Heart right ventricle (tissue), 16 donors: ENCODE measurements around the gene LILRB5. TPM values are rescaled to one million over a fixed set of nuclear protein-coding genes. Genes with fewer than 3 reads are reported as not detected.
"Not testable (repeated sequence)": the region's sequence is repeated elsewhere in the genome, so short reads cannot be mapped to it uniquely, and the experiment has no call there.

Experiments
- ATAC-seq, 8 donors: fragments of 200-7000 bp; cut with Tn5 transposase; one replicate each; pipeline ENCODE4 v1.9.1; 2020; ENCODE audit warnings: mild to moderate bottlenecking in 8 of 8, moderate library complexity in 8 of 8, moderate number of reproducible peaks in 1 of 8
- DNase-seq, 2 donors: peaks; one replicate each; pipeline ENCODE4 v3.0.0-alpha.2; 2020
- H3K27ac ChIP-seq, 10 donors: fragments of 200-600 bp; sonication (generic) in 2 of 10; one replicate each; pipeline versions ENCODE4 v1.5.0 to v1.8.0; 2020 to 2022; ENCODE audit warnings: mild to moderate bottlenecking in 3 of 10
- H3K27me3 ChIP-seq, 7 donors: fragments of 200-600 bp; one replicate each; pipeline ENCODE4 v1.8.0; 2021 to 2022; ENCODE audit warnings: mild to moderate bottlenecking in 2 of 7
- H3K36me3 ChIP-seq, 9 donors: fragments of 200-600 bp; sonication (generic) in 1 of 9; one replicate each; pipeline versions ENCODE4 v1.5.0 to v1.8.0; 2020 to 2022; ENCODE audit warnings: mild to moderate bottlenecking in 2 of 9
- H3K4me1 ChIP-seq, 9 donors: fragments of 200-600 bp; sonication (generic) in 1 of 9; one replicate each; pipeline versions ENCODE4 v1.5.0 to v1.8.0; 2020 to 2022; ENCODE audit warnings: mild to moderate bottlenecking in 4 of 9
- H3K4me3 ChIP-seq, 10 donors: fragments of 200-600 bp; sonication (generic) in 2 of 10; one replicate each; pipeline versions ENCODE4 v1.5.0 to v1.8.0; 2020 to 2022; ENCODE audit warnings: mild to moderate bottlenecking in 7 of 10, moderate library complexity in 2 of 10
- H3K9me3 ChIP-seq, 11 donors: fragments of 200-600 bp in 10 of 11; sonication (generic) in 2 of 11; one replicate each; pipeline versions ENCODE4 v1.5.0 to v1.8.0; 2013 to 2022; ENCODE audit warnings: mild to moderate bottlenecking in 2 of 11, control low read depth in 1 of 11, moderate library complexity in 1 of 11
- CTCF ChIP-seq, 9 donors: fragments of 200-600 bp; sonication (generic) in 2 of 9; IDR thresholded peaks; one replicate each; pipeline versions ENCODE4 v1.5.0 to v1.8.0; 2021 to 2022; ENCODE audit warnings: antibody characterized with exemption in 9 of 9, mild to moderate bottlenecking in 5 of 9, moderate library complexity in 1 of 9
- WGBS, 2 donors: extraction: QIAGEN DNeasy Blood & Tissue Kit; methylation state at CpG; one replicate each; pipeline ENCODE4 v1.1.7; 2013; ENCODE audit warnings: inconsistent platforms in 1 of 2; 5-methylcytosine and 5-hydroxymethylcytosine counted together
- intact Hi-C, 10 donors: fragments of 100-400 bp; cut with DNase I; formaldehyde crosslinking; loops; one replicate each; pipeline versions ENCODE4 v1.11.1 to v1.14.2; 2022
- polyA plus RNA-seq, 2 donors: library from polyadenylated mRNA; stranded (reverse); fragments of 200-250 nt; gene quantifications; one replicate each; pipeline ENCODE4 v1.2.3, GENCODE V29; 2013
- total RNA-seq, 10 donors: library from RNA; stranded (reverse); fragmentation: NEBNext Ultra II Directional in 3 of 10; extraction: Animal tissue kit (Norgen Biotek cat#: 25700) in 3 of 10; gene quantifications; one replicate each; pipeline versions ENCODE4 v1.2.1 to v1.2.4, GENCODE V29; 2021 to 2023
- donor health status: Arrhythmogenic right ventricular cardiomyopathy.
- donor health status: ischemic (EF 13 %, LVEDD 7.1; RV severe dilation, severe dysfunction).
- donor health status: healthy with polysubstance abuse.
- donor health status: DM: no; HTN: yes; CAD: no.
- donor health status: DM: no; HTN: no; CAD: no.
- donor health status: ischemic (EF 25% LVEDD 6.9; RV normal size, moderate dysfunction).
- donor health status: ischemic (EF 25% LVEDD 5.7; RV mildly dilated, moderate dysfunction).
- donor health status: healthy.
- donor health status: DM: yes; HTN: yes; CAD: no.
- donor health status: Ischemic cardiomyopathy.
- donor health status: ischemic (EF 35%, LVEDD 5.7; RV mildly dilated, moderate dysfunction).
- donor health status: nonischemic (EF 11% LVEDD 7.7; RV severe dilation, severe dysfunction).
- donor health status: DM: yes; HTN: yes; CAD: no.
- donor health status: PGD.
- donor health status: ischemic (EF 29% LVEDD 5.4; RV normal size, mild dysfunction).
- donor health status: nonischemic (EF 23%, LVEDD 6.1; RV moderate dilation, normal function).

LILRB5 gene
- total and polyA plus RNA-seq, 12 donors, result 1.6 to 10.6 (median 3.2) TPM

GRCh38 chr19:54233941-54234340 is 23.1 kb downstream of the LILRB5 start:
- Histone ChIP-seq H3K27ac (no peak overlapping the region), H3K9me3 (peaks cover 0 to 10% (median 0%) of the 10 kb centered on the region in 11 donors), H3K27me3 (peaks cover 0 to 64% (median 26%) of the 10 kb centered on the region in 7 donors), H3K4me1 (peaks cover 0 to 5% (median 0%) of the 10 kb centered on the region in 9 donors), H3K4me3 (no peak overlapping the region), H3K36me3 (peaks cover 0 to 7% (median 0%) of the 10 kb centered on the region in 9 donors)
- DNase-seq (no peak), ATAC-seq (no peak)
- WGBS, 2 donors, result 58 to 83% methylated on average over 5 of the region's 5 CpGs
- intact Hi-C loops, result loop anchor here in 3 of 10 donors (5.0 kb wide), 2 partner anchors 62 to 67 kb away; partner anchors contain the start of gene TMC4 (in 1 of the 3)
- no peak for TF ChIP-seq CTCF (IDR thresholded peaks at IDR 0.05)

- no peak overlapping the region for H3K4me3 ChIP-seq
- H3K4me1 ChIP-seq, result peaks cover 0 to 5% (median 0%) of the 10 kb centered on the region in 9 donors
- DNase-seq (peak; percentile 87), ATAC-seq (peak; percentile 87 to 98 (median 94))
- TF ChIP-seq CTCF (IDR thresholded peaks at IDR 0.05), result peak; percentile 83 to 99 (median 92)
- WGBS, 2 donors, result 17 to 20% methylated on average over 21 of the region's 21 CpGs
- no peak overlapping the region for H3K27ac ChIP-seq
- H3K9me3 ChIP-seq, result peaks cover 0 to 14% (median 0%) of the 10 kb centered on the region in 11 donors
- H3K27me3 ChIP-seq, result peaks cover 3 to 68% (median 27%) of the 10 kb centered on the region in 7 donors
- intact Hi-C loops, result loop anchor here (1.0 to 5.0 kb wide), 5 partner anchors 59 to 64 kb away; partner anchors contain the start of gene TMC4 (in 1 of the 10)
- no peaks in the 10 kb centered on the region for H3K36me3 ChIP-seq
These were observed 25.8 kb downstream of the LILRB5 start for GRCh38 chr19:54231077-54231931.

GRCh38 chr19:54230031-54230430 is 27.0 kb downstream of the LILRB5 start:
- intact Hi-C loops, result loop anchor here in 5 of 10 donors (2.0 to 5.0 kb wide), 4 partner anchors 58 to 63 kb away; partner anchors contain the start of gene TMC4 (in 1 of the 5)
- peaks cover 0 to 5% (median 0%) of the 10 kb centered on the region in 9 donors for H3K4me1 ChIP-seq
- H3K27me3 ChIP-seq, result peaks cover 3 to 64% (median 25%) of the 10 kb centered on the region in 7 donors
- H3K27ac ChIP-seq, result no peak overlapping the region
- ATAC-seq (no peak), DNase-seq (no peak)
- no peaks in the 10 kb centered on the region for H3K36me3 ChIP-seq
- no peak overlapping the region for H3K4me3 ChIP-seq
- TF ChIP-seq CTCF (IDR thresholded peaks at IDR 0.05), result no peak
- WGBS, 2 donors, result 83 to 88% methylated on average over 7 of the region's 7 CpGs
- peaks cover 0 to 12% (median 0%) of the 10 kb centered on the region in 11 donors for H3K9me3 ChIP-seq

GRCh38 chr19:54229146-54229545 is 27.9 kb downstream of the LILRB5 start:
- DNase-seq (no peak), ATAC-seq (no peak)
- no peaks in the 10 kb centered on the region for H3K36me3 ChIP-seq
- no peak overlapping the region for H3K27ac ChIP-seq
- intact Hi-C loops, result no loop called here
- 86 to 88% methylated on average over 8 of the region's 8 CpGs for WGBS, 2 donors
- peaks cover 0 to 5% (median 0%) of the 10 kb centered on the region in 11 donors for H3K9me3 ChIP-seq
- peaks cover 0 to 5% (median 0%) of the 10 kb centered on the region in 9 donors for H3K4me1 ChIP-seq
- peaks cover 3 to 59% (median 22%) of the 10 kb centered on the region in 7 donors for H3K27me3 ChIP-seq
- H3K4me3 ChIP-seq, result no peak overlapping the region
- TF ChIP-seq CTCF (IDR thresholded peaks at IDR 0.05), result no peak

GRCh38 chr19:54224619-54225018 is 32.5 kb downstream of the LILRB5 start:
- DNase-seq, H3K36me3 ChIP-seq, H3K27ac ChIP-seq, intact Hi-C loops, ATAC-seq, H3K9me3 ChIP-seq, H3K4me3 ChIP-seq: not testable (repeated sequence)
- WGBS, 2 donors, result 75 to 80% methylated on average over 10 of the region's 10 CpGs
- peaks cover 0 to 14% (median 0%) of the 10 kb centered on the region in 9 donors for H3K4me1 ChIP-seq
- peaks cover 0 to 53% (median 23%) of the 10 kb centered on the region in 7 donors for H3K27me3 ChIP-seq

GRCh38 chr19:54223937-54224281 is 33.2 kb downstream of the LILRB5 start:
- DNase-seq, H3K4me3 ChIP-seq, H3K36me3 ChIP-seq, H3K9me3 ChIP-seq: not testable (repeated sequence)
- Histone ChIP-seq H3K27me3 (peaks cover 0 to 48% (median 23%) of the 10 kb centered on the region in 7 donors), H3K27ac (peak overlapping the region in 1 of 10 donors; percentile 91), H3K4me1 (peaks cover 0 to 14% (median 0%) of the 10 kb centered on the region in 9 donors)
- ATAC-seq, result peak in 3 of 8 donors; percentile 20 to 44 (median 23)
- WGBS, 2 donors, result 38 to 46% methylated on average over 5 of the region's 5 CpGs
- intact Hi-C loops, result loop anchor here in 3 of 10 donors (2.0 kb wide), 2 partner anchors 21 to 23 kb away; no protein-coding TSS in a partner anchor
